Effector memory CD8-positive, alpha-beta T cell (primary cell): ENCODE data around the gene PSORS1C1.

Experiments
- ATAC-seq: fragments of 150-1000 bp; cut with Tn5 transposase; replicated peaks from 2 replicates; pipeline ENCODE4 v1.10.0; 2021; ENCODE audit warnings: mild to moderate bottlenecking, moderate library complexity
- DNase-seq, 3 experiments: peaks; one replicate each; pipeline ENCODE4 v3.0.0; 2021
- H3K27ac Mint-ChIP-seq, 2 donors: one replicate each; pipeline ENCODE4 v1.8.0; 2022; ENCODE audit warnings: mild to moderate bottlenecking in 2 of 2, mixed read lengths in 2 of 2, moderate library complexity in 2 of 2
- H3K27me3 Mint-ChIP-seq, 2 donors: one replicate each; pipeline ENCODE4 v1.8.0; 2022; ENCODE audit warnings: mixed read lengths in 2 of 2
- H3K36me3 Mint-ChIP-seq: one replicate; pipeline ENCODE4 v1.8.0; 2022; ENCODE audit warnings: mild to moderate bottlenecking, moderate library complexity, mixed read lengths; ENCODE audit not compliant: insufficient read depth
- H3K4me1 Mint-ChIP-seq, 2 donors: one replicate each; pipeline ENCODE4 v1.8.0; 2022; ENCODE audit warnings: low read depth in 2 of 2, mixed read lengths in 2 of 2
- H3K4me3 Mint-ChIP-seq, 2 donors: one replicate each; pipeline ENCODE4 v1.8.0; 2022; ENCODE audit warnings: mild to moderate bottlenecking in 2 of 2, mixed read lengths in 2 of 2, moderate library complexity in 2 of 2
- H3K9me3 Mint-ChIP-seq, 2 donors: one replicate each; pipeline ENCODE4 v1.8.0; 2022; ENCODE audit warnings: mixed read lengths in 2 of 2

PSORS1C1 gene

GRCh38 chr6:31140643-31141042 is 26.0 kb downstream of the PSORS1C1 start:
- Mint-ChIP-seq H3K27me3 (peaks cover 0 to 9% of the 10 kb centered on the region in 2 donors), H3K4me1 (peaks cover 4 to 7% of the 10 kb centered on the region in 2 donors), H3K27ac (no peak overlapping the region)

GRCh38 chr6:31142361-31142761 is 27.8 kb downstream of the PSORS1C1 start:
- Mint-ChIP-seq H3K27me3 (peaks cover 0 to 6% of the 10 kb centered on the region in 2 donors), H3K36me3 (peaks cover 2% of the 10 kb centered on the region), H3K27ac (no peak overlapping the region), H3K4me3 (no peak overlapping the region), H3K9me3 (no peaks in the 10 kb centered on the region), H3K4me1 (peaks cover 4 to 6% of the 10 kb centered on the region in 2 donors)
- ATAC-seq (no peak), DNase-seq (no peak)

More at GRCh38 chr6:31140643-31141042, 26.0 kb downstream of the PSORS1C1 start:
- Mint-ChIP-seq H3K9me3 (no peaks in the 10 kb centered on the region), H3K4me3 (no peak overlapping the region), H3K36me3 (peaks cover 2% of the 10 kb centered on the region)
- DNase-seq (no peak), ATAC-seq (no peak)

GRCh38 chr6:31143148-31143547 is 28.5 kb downstream of the PSORS1C1 start:
- peaks cover 2% of the 10 kb centered on the region for H3K36me3 Mint-ChIP-seq
- no peaks in the 10 kb centered on the region for H3K27me3 Mint-ChIP-seq
- no peaks in the 10 kb centered on the region for H3K4me1 Mint-ChIP-seq
- H3K9me3 Mint-ChIP-seq, result no peaks in the 10 kb centered on the region
- ATAC-seq (no peak), DNase-seq (no peak)
- H3K27ac Mint-ChIP-seq, result peak overlapping the region; percentile 32 to 54
- H3K4me3 Mint-ChIP-seq, result no peak overlapping the region

GRCh38 chr6:31144296-31144969 is 29.8 kb downstream of the PSORS1C1 start:
- Mint-ChIP-seq H3K27ac (no peak overlapping the region), H3K4me3 (no peak overlapping the region), H3K27me3 (no peaks in the 10 kb centered on the region), H3K9me3 (no peaks in the 10 kb centered on the region), H3K36me3 (peaks cover 2% of the 10 kb centered on the region), H3K4me1 (no peaks in the 10 kb centered on the region)
- no peak for DNase-seq
- ATAC-seq, result no peak

- no peaks in the 10 kb centered on the region for H3K27me3 Mint-ChIP-seq
- H3K9me3 Mint-ChIP-seq, result no peaks in the 10 kb centered on the region
- no peak overlapping the region for H3K4me3 Mint-ChIP-seq
- ATAC-seq (no peak), DNase-seq (no peak)
- H3K27ac Mint-ChIP-seq, result no peak overlapping the region
- H3K36me3 Mint-ChIP-seq, result peaks cover 4% of the 10 kb centered on the region
- H3K4me1 Mint-ChIP-seq, result no peaks in the 10 kb centered on the region
Observed at GRCh38 chr6:31144970-31145340, 30.4 kb downstream of the PSORS1C1 start.

GRCh38 chr6:31145386-31145785 is 30.8 kb downstream of the PSORS1C1 start:
- ATAC-seq, result no peak
- H3K27me3 Mint-ChIP-seq, result no peaks in the 10 kb centered on the region
- H3K9me3 Mint-ChIP-seq, result no peaks in the 10 kb centered on the region
- peaks cover 6% of the 10 kb centered on the region for H3K36me3 Mint-ChIP-seq
- no peak overlapping the region for H3K27ac Mint-ChIP-seq
- no peak for DNase-seq
- no peaks in the 10 kb centered on the region for H3K4me1 Mint-ChIP-seq
- H3K4me3 Mint-ChIP-seq, result no peak overlapping the region

GRCh38 chr6:31149827-31150447 is 35.3 kb downstream of the PSORS1C1 start:
- no peaks in the 10 kb centered on the region for H3K27me3 Mint-ChIP-seq
- ATAC-seq (no peak), DNase-seq (no peak)
- no peaks in the 10 kb centered on the region for H3K4me1 Mint-ChIP-seq
- H3K4me3 Mint-ChIP-seq, result no peak overlapping the region
- no peaks in the 10 kb centered on the region for H3K9me3 Mint-ChIP-seq
- H3K27ac Mint-ChIP-seq, result no peak overlapping the region
- peaks cover 7% of the 10 kb centered on the region for H3K36me3 Mint-ChIP-seq

GRCh38 chr6:31152781-31153180 is 38.2 kb downstream of the PSORS1C1 start:
- Mint-ChIP-seq H3K36me3 (peaks cover 7% of the 10 kb centered on the region), H3K9me3 (no peaks in the 10 kb centered on the region), H3K4me1 (peaks cover 4 to 8% of the 10 kb centered on the region in 2 donors), H3K27me3 (no peaks in the 10 kb centered on the region), H3K27ac (no peak overlapping the region), H3K4me3 (no peak overlapping the region)
- DNase-seq, result no peak
- no peak for ATAC-seq

- H3K9me3 Mint-ChIP-seq, result no peaks in the 10 kb centered on the region
- H3K27ac Mint-ChIP-seq, result no peak overlapping the region
- H3K4me1 Mint-ChIP-seq, result peaks cover 13 to 20% of the 10 kb centered on the region in 2 donors
- peaks cover 16% of the 10 kb centered on the region for H3K36me3 Mint-ChIP-seq
- DNase-seq (no peak), ATAC-seq (no peak)
- H3K4me3 Mint-ChIP-seq, result no peak overlapping the region
- H3K27me3 Mint-ChIP-seq, result no peaks in the 10 kb centered on the region
Observed at GRCh38 chr6:31154436-31154835, 39.8 kb downstream of the PSORS1C1 start.

GRCh38 chr6:31156641-31157040 is 42.0 kb downstream of the PSORS1C1 start:
- Mint-ChIP-seq H3K4me1 (peaks cover 15 to 27% of the 10 kb centered on the region in 2 donors), H3K36me3 (peaks cover 13% of the 10 kb centered on the region)

GRCh38 chr6:31157513-31158139 is 43.0 kb downstream of the PSORS1C1 start, which contains the start of gene CCHCR1:
CCHCR1 (minus strand) TSS chr6:31157802; CDS start chr6:31157600, 202 bp downstream.
- no peak for DNase-seq
- Mint-ChIP-seq H3K4me3 (peak within 1 kb of the TSS; percentile 84 to 87), H3K9me3 (no peaks in the 10 kb centered on the region), H3K36me3 (peaks cover 13% of the 10 kb centered on the region), H3K4me1 (peaks cover 15 to 27% of the 10 kb centered on the region in 2 donors), H3K27ac (peak within 1 kb of the TSS; percentile 85 to 93), H3K27me3 (no peaks in the 10 kb centered on the region)
- peak; percentile 35 for ATAC-seq

More at GRCh38 chr6:31156641-31157040, 42.0 kb downstream of the PSORS1C1 start:
- Mint-ChIP-seq H3K9me3 (no peaks in the 10 kb centered on the region), H3K4me3 (peak overlapping the region in 1 of 2 donors; percentile 84), H3K27me3 (no peaks in the 10 kb centered on the region), H3K27ac (no peak overlapping the region)
- no peak for ATAC-seq
- no peak for DNase-seq

- Mint-ChIP-seq H3K9me3 (no peaks in the 10 kb centered on the region), H3K27ac (peak within 1 kb of the TSS; percentile 85 to 93), H3K4me3 (peak within 1 kb of the TSS; percentile 84 to 87), H3K4me1 (peaks cover 15 to 27% of the 10 kb centered on the region in 2 donors), H3K36me3 (peaks cover 13% of the 10 kb centered on the region), H3K27me3 (no peaks in the 10 kb centered on the region)
- DNase-seq (peak; percentile 97 to 98 (median 97)), ATAC-seq (peak; percentile 92)
Observed at GRCh38 chr6:31158140-31158862, 43.7 kb downstream of the PSORS1C1 start, which contains the start of gene TCF19. TCF19 (plus strand) TSS chr6:31158589; CDS start chr6:31159470, 881 bp downstream.
